COLO668 (cell line): ENCODE measurements around the gene ACBD6.

Source experiments
- DNase-seq: peaks from one replicate; lab custom pipeline; 2025; ENCODE audit not compliant: unreplicated experiment; lab: John Stamatoyannopoulos, UW

Gene ACBD6

GRCh38 chr1:180273066-180273465 is 229.3 kb downstream of the ACBD6 start:
- no peak for DNase-seq

GRCh38 chr1:180272395-180272794 is 230.0 kb downstream of the ACBD6 start:
- no peak for DNase-seq

GRCh38 chr1:180271272-180272255 is 230.8 kb downstream of the ACBD6 start:
- DNase-seq = no peak

GRCh38 chr1:180270530-180271271 is 231.7 kb downstream of the ACBD6 start:
- no peak for DNase-seq

- DNase-seq = peak; percentile 32
Measured at GRCh38 chr1:180269645-180270529, 232.5 kb downstream of the ACBD6 start.

GRCh38 chr1:180268556-180269075 is 233.8 kb downstream of the ACBD6 start:
- no peak for DNase-seq

GRCh38 chr1:180267761-180268555 is 234.4 kb downstream of the ACBD6 start:
- no peak for DNase-seq

GRCh38 chr1:180267211-180267561 is 235.2 kb downstream of the ACBD6 start:
- no peak for DNase-seq

GRCh38 chr1:180266275-180267210 is 235.8 kb downstream of the ACBD6 start:
- DNase-seq = no peak

- DNase-seq = no peak
Measured at GRCh38 chr1:180265871-180266270, 236.5 kb downstream of the ACBD6 start.

GRCh38 chr1:180265201-180265600 is 237.2 kb downstream of the ACBD6 start:
- DNase-seq = no peak

- DNase-seq = no peak
Measured at GRCh38 chr1:180264595-180264994, 237.8 kb downstream of the ACBD6 start.

- no peak for DNase-seq
Measured at GRCh38 chr1:180262628-180263488, 239.5 kb downstream of the ACBD6 start.

GRCh38 chr1:180261524-180262155 is 240.7 kb downstream of the ACBD6 start:
- no peak for DNase-seq

GRCh38 chr1:180261030-180261429 is 241.3 kb downstream of the ACBD6 start:
- DNase-seq = no peak

GRCh38 chr1:180260541-180260940 is 241.8 kb downstream of the ACBD6 start:
- no peak for DNase-seq
